ENCODE results near the gene KANSL1. TPM values are rescaled to one million over a fixed set of nuclear protein-coding genes. Genes with fewer than 3 reads are reported as not detected.

KANSL1 gene
- polyA plus RNA-seq, 1 experiment = 14.1 TPM

DNA sequence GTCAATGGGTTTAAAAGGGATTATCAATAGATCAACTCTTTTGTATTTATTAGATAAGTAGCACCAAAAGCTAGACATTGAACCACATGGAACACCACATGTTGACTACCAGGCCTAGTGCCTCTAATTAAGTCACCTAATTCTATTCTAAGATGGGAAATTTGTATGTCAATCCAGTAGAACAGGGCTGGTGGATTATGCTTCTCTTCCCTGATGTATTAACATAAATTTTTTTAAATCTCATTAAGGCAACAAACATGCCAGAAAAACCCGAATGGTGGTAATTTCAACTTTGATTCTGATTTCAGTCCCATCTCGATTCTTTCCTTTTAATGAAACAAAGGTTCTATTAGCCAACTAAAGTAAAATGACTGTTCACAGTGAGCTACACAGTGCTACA, 92.6 kb downstream of the KANSL1 start:
- ChIA-PET CTCF (interaction anchor here (1.0 to 1.3 kb wide), 2 partner anchors 8 to 26 kb away, joined by 4 to 5 read pairs; no protein-coding TSS in a partner anchor), POLR2A (no interaction called here)
- TF ChIP-seq, protein P1, sequence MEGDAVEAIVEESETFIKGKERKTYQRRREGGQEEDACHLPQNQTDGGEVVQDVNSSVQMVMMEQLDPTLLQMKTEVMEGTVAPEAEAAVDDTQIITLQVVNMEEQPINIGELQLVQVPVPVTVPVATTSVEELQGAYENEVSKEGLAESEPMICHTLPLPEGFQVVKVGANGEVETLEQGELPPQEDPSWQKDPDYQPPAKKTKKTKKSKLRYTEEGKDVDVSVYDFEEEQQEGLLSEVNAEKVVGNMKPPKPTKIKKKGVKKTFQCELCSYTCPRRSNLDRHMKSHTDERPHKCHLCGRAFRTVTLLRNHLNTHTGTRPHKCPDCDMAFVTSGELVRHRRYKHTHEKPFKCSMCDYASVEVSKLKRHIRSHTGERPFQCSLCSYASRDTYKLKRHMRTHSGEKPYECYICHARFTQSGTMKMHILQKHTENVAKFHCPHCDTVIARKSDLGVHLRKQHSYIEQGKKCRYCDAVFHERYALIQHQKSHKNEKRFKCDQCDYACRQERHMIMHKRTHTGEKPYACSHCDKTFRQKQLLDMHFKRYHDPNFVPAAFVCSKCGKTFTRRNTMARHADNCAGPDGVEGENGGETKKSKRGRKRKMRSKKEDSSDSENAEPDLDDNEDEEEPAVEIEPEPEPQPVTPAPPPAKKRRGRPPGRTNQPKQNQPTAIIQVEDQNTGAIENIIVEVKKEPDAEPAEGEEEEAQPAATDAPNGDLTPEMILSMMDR (IDR thresholded peaks at IDR 0.05; ENCODE audit: insufficient read depth, low read depth, low read length) = no peak
- DNase-seq (ENCODE audit: low read depth) = no peak
- Histone ChIP-seq H3K36me3 (ENCODE audit: control insufficient read depth, insufficient read depth, low read length) (no peaks in the 10 kb centered on the region), H3K27me3 (ENCODE audit: control insufficient read depth, insufficient read depth, low read length) (no peaks in the 10 kb centered on the region), H3K4me3 (ENCODE audit: low read depth, low read length) (no peak overlapping the region)

DNA sequence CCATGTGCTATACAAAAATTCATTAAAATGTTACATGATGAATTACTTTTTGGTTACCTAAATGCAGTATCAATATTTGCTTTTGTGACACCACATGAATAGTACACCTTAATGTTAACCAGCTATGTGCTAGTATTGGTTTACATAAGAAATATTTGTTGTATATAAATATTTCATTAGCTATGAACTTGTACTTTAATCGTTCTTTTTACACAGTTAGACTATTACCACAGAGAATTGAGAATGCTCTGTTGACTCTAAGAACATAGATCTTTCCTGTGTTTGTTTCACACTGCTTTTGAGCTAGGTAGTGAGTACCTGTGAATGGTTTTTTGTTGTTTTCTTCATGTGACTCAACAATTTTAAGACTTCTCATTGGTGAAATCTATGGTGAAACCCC, 93.4 kb downstream of the KANSL1 start:
- no peaks in the 10 kb centered on the region for H3K36me3 ChIP-seq (ENCODE audit: control insufficient read depth, insufficient read depth, low read length)
- no peak for DNase-seq (ENCODE audit: low read depth)
- ChIA-PET POLR2A (no interaction called here), CTCF (interaction anchor here (1.3 kb wide), 1 partner anchor 9 kb away, joined by 5 read pairs; no protein-coding TSS in a partner anchor)
- H3K4me3 ChIP-seq (ENCODE audit: low read depth, low read length) = no peak overlapping the region
- H3K27me3 ChIP-seq (ENCODE audit: control insufficient read depth, insufficient read depth, low read length) = no peaks in the 10 kb centered on the region
- TF ChIP-seq, protein P1 (IDR thresholded peaks at IDR 0.05; ENCODE audit: insufficient read depth, low read depth, low read length) = no peak

DNA sequence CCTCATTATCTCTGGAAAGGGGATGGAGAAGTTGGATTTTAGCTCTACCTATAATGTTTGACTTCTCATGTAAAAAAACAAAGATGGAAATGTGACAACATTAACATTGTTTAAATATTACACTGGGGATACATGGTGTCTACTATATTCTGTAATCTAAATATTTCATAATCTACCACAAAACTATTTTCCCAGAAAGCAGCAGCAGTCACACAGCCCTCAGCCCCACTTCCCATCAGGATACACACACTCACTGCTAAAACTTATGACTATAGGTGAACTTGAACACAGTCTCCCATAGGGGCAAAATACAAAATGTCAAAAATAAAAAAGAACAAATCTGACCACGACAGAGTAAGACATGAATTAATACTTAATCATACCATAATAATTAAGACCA, 95.7 kb downstream of the KANSL1 start:
- CTCF ChIA-PET = interaction anchor here (0.6 to 2.0 kb wide), 3 partner anchors 12 to 96 kb away, joined by 3 to 5 read pairs (median 3); partner anchors contain the start of gene KANSL1
- Histone ChIP-seq H3K4me3 (ENCODE audit: low read depth, low read length) (no peak overlapping the region), H3K36me3 (ENCODE audit: control insufficient read depth, insufficient read depth, low read length) (no peaks in the 10 kb centered on the region), H3K27me3 (ENCODE audit: control insufficient read depth, insufficient read depth, low read length) (no peaks in the 10 kb centered on the region)
- TF ChIP-seq, protein P1 (IDR thresholded peaks at IDR 0.05; ENCODE audit: insufficient read depth, low read depth, low read length) = no peak
- DNase-seq (ENCODE audit: low read depth) = no peak
- POLR2A ChIA-PET = interaction anchor here (0.6 kb wide), 1 partner anchor 39 kb away, joined by 3 read pairs; no protein-coding TSS in a partner anchor

DNA sequence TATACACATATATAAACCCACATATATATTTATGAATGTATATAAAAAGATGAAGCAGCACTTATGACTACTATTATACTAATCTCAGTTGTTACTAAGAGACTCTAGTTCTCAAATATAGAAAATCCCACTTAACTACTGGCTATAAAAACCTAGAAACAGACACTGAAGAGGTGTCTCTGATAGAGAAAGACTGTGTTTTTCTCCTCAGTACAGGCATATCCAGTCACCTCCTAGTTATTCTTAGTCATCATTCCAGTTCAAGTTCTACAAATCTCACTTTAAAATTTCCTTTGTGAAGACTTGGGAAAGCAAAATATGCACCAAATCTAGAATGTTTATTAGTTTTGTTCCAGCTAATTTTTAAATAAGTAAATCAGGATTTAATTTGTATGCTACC, 100.2 kb downstream of the KANSL1 start:
- POLR2A ChIA-PET = no interaction called here
- TF ChIP-seq, protein P1 (IDR thresholded peaks at IDR 0.05; ENCODE audit: insufficient read depth, low read depth, low read length) = no peak
- no peaks in the 10 kb centered on the region for H3K27me3 ChIP-seq (ENCODE audit: control insufficient read depth, insufficient read depth, low read length)
- DNase-seq (ENCODE audit: low read depth) = no peak
- CTCF ChIA-PET = interaction anchor here (1.0 to 1.9 kb wide), 3 partner anchors 12 to 100 kb away, joined by 4 to 6 read pairs (median 6); partner anchors contain the start of gene KANSL1
- H3K4me3 ChIP-seq (ENCODE audit: low read depth, low read length) = no peak overlapping the region
- no peaks in the 10 kb centered on the region for H3K36me3 ChIP-seq (ENCODE audit: control insufficient read depth, insufficient read depth, low read length)

DNA sequence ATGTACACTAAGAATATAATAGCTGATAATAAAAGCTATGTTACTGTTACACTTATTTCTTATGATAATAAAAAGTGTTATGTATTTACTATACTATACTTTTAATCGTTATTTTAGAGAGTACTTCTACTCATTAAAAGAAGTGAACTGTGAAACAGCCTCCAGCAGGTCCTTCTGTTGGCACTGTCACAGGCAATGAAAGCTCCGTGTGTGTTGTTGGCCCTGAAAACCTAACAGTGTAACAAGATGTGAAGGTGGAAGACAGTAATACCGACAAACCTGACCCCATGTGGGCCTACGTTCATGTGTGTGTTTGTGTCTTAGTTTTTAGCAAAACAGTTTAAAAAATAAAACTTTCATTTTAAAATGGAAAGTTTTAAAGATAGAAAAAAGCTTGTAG, 102.4 kb downstream of the KANSL1 start:
- H3K27me3 ChIP-seq (ENCODE audit: control insufficient read depth, insufficient read depth, low read length) = no peaks in the 10 kb centered on the region
- no peak for DNase-seq (ENCODE audit: low read depth)
- H3K4me3 ChIP-seq (ENCODE audit: low read depth, low read length) = no peak overlapping the region
- TF ChIP-seq, protein P1 (IDR thresholded peaks at IDR 0.05; ENCODE audit: insufficient read depth, low read depth, low read length) = no peak
- POLR2A ChIA-PET = no interaction called here
- CTCF ChIA-PET = interaction anchor here (0.6 to 1.8 kb wide), 4 partner anchors 13 to 102 kb away, joined by 3 to 11 read pairs (median 3); partner anchors contain the start of gene KANSL1
- no peaks in the 10 kb centered on the region for H3K36me3 ChIP-seq (ENCODE audit: control insufficient read depth, insufficient read depth, low read length)

Data from BJ (cell line).